DLD1 (cell line): ENCODE measurements around the gene RPL13.

ENCODE experiments used
- in situ Hi-C: cut with HindIII; loops from 2 replicates; pipeline ENCODE4 v1.10.0; 2017; ENCODE audit warnings: low sequenced_read_pairs

Gene RPL13

DNA sequence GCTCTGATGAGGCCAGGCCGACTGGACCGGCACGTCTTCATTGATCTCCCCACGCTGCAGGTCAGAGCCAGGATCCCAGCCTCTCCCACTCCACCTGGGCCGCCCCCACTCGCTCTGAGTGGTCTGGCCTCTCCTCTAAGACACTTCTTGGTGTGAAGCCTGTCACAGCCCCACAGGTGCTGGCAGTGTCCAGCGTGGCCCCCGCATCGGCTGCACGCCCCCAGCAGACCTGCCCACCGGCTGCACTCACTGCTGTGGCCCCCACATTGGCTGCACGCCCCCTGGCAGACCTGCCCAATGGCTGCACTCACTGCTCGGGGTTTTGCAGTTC, 15.8 kb upstream of the RPL13 start:
- in situ Hi-C loops: no loop called here

DNA sequence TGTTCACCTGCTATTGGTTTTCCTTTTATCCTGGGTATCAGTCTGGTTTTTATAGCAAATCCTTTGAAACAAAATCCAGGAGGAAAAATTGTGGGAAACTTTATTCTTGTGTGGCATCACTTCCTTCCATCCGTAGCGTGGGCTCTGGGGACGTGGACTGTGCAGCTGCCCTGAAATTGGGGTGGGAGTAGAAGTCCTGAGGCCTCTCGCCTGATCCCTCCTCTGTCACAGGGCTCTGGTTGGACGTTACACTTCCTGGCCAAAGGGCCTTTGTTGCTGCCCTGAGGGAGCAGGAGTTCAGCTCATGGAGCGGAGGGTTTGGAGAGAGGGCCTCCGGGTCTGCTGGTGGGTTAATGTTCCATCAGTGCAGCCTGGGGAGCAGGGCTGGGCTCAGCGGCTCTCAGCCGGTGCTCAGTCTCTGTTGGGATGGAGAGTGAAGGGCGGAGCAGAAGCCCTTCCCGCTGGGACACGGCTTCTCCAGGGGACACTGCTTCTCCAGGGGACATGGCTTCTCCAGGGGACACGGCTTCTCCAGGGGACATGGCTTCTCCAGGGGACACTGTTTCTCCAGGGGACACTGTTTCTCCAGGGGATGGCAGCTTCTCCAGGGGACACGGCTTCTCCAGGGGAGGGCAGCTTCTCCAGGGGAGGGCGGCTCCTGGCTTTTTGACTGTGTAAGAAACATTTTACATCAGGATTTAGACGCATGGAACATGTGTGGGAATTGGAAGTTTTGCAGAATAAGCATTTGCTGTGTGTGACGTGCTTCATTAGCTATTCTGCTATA, 15.2 kb upstream of the RPL13 start:
- in situ Hi-C loops: no loop called here

- in situ Hi-C loops: no loop called here
Measured at GRCh38 chr16:89545831-89546574, 14.5 kb upstream of the RPL13 start.

DNA sequence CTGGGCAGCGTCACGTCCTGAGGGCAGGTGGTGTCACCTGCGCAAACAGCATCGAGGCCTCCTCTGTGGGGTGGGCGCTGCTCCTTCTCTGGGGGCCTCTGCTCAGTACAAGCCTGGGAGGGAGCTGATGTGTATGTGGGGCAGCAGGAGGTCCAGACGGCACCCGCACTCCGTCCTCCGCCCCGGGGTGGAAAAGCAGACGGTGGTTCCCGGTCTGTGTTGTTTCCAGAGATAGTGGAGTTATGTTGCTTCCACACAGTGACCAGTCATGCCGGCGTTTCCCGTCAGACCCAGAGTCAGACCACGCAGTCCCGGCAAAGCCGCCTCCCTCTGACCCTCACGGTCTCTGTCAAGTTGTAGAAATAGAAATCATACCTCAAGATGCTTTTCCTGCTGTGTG, 13.7 kb upstream of the RPL13 start:
- in situ Hi-C loops: no loop called here

- in situ Hi-C loops: no loop called here
Measured at GRCh38 chr16:89547291-89547690, 13.2 kb upstream of the RPL13 start.

DNA sequence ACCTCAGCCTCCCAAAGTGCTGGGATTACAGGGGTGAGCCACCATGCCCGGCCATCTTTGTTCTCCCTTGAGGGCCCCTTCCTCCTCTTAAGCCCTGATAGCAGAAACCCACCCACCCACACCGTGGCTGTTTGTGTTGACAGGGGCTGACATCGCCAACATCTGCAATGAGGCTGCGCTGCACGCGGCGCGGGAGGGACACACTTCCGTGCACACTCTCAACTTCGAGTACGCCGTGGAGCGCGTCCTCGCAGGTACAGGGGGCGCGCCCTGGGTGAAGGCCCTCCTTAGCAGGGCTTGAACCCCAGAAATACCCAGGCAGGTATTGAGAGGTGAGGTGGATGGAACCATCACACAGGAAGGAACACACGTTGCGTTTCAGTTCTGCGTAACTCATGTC, 12.6 kb upstream of the RPL13 start:
- in situ Hi-C loops: no loop called here

DNA sequence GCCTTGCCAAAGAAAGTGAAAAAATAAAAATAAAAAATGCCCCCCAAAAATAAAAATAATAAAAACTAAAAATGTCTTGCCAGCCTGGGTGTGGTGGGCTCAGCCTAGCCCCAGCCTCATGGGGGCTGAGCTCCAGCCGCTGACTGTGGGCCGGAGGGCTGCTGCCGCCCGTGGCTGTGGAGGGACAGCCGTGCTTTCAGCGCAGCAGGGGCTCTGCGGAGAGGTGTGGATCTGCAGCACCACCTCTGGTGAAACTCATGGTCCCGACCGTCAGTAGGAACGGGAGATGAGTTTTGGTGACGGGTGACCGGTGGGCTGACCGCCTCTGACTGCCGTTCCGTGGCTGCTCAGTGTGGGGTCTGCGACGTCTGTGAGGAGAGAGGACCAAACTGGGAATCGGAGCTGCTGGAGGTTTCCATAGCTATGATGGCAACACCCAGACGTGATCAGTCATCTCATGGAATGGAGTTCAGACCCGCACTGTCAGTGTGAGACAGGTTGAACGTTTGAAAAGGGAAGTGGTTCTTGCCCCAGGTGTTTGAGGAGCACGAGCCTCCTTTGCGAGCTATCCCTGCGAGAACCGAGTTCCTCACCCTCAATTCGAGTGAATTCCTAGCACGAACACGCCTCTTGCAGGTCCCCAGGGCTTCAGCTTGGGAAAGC, 12.0 kb upstream of the RPL13 start:
- in situ Hi-C loops: no loop called here

DNA sequence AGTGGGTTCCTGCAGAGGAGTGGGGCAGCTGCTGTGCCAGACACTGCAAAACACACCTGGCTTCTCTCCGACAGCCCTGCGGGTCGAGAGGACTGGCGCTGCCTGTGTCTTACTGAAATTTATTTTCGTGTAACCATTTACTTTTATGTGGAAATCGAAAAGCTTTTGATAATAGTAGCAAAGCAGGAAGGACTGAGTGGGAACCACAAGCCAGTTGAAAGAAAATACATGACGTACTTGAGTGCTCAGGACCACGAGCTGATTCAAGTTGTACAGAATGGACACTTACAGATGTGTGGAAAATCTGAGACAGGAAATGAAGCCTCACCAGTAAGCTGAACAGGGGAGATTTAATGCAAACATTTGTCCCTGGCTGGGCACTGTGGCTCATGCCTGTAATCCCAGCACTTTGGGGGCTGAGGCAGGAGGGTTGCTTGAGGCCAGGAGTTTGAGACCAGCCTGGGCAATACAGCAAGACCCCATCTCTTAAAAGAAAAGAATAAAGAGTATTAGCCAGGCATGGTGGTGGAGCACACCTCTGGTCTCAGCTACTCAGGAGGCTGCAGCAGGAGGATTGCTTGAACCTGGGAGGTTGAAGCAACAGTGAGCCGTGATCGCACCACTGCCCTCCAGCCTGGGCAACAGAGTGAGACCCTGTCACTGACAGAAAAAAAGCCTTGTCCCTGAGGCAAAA, 11.3 kb upstream of the RPL13 start:
- in situ Hi-C loops: no loop called here

GRCh38 chr16:89550421-89551007, 10.0 kb upstream of the RPL13 start:
- in situ Hi-C loops: no loop called here

GRCh38 chr16:89552329-89552728, 8.2 kb upstream of the RPL13 start:
- in situ Hi-C loops: no loop called here

- in situ Hi-C loops: no loop called here
Measured at GRCh38 chr16:89552913-89553312, 7.6 kb upstream of the RPL13 start.

DNA sequence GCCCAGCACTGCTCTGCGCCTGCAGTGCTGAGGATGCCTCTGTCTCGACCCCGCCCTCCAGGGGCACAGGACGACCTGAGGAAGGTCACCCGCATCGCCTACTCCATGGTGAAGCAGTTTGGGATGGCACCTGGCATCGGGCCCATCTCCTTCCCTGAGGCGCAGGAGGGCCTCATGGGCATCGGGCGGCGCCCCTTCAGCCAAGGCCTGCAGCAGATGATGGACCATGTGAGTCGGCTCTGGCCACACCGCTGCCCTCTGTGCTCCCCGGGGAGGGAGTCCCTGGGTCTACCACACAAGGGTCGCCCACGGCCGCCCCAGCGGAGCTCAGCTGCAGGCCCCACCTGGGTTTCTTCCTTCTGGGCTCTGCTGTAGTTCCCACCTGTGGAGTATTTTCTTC, 6.7 kb upstream of the RPL13 start:
- in situ Hi-C loops: no loop called here

GRCh38 chr16:89554343-89554742, 6.1 kb upstream of the RPL13 start:
- in situ Hi-C loops: no loop called here

- in situ Hi-C loops: no loop called here
Measured at GRCh38 chr16:89555265-89555664, 5.2 kb upstream of the RPL13 start.

GRCh38 chr16:89555780-89556179, 4.7 kb upstream of the RPL13 start:
- in situ Hi-C loops: no loop called here

DNA sequence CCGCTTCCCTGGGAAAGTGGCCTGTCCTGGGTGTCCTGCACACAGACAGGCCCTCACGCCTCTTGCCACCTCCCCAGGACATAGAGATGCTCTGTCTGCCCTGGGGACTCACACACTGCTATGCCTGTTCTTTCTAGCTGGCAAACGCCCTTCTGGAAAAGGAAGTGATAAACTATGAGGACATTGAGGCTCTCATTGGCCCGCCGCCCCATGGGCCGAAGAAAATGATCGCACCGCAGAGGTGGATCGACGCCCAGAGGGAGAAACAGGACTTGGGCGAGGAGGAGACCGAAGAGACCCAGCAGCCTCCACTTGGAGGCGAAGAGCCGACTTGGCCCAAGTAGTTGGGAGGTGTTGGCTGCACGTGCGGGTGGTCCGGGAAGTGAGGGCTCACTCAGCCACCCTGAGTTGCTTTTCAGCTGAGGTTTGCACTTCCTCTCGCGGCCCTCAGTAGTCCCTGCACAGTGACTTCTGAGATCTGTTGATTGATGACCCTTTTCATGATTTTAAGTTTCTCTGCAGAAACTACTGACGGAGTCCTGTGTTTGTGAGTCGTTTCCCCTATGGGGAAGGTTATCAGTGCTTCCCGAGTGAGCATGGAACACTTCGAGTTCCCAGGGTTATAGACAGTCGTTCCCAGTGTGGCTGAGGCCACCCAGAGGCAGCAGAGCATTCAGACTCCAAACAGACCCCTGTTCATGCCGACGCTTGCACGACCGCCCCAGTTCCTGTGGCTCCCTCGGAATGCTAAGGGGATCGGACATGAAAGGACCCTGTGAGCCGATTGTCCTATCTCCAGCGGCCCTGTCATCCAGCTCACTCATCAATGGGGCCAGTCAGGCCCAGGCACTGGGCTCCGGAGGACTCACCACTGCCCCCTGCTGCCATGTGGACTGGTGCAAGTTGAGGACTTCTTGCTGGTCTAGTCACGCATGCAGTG, 3.5 kb upstream of the RPL13 start:
- in situ Hi-C loops: no loop called here

DNA sequence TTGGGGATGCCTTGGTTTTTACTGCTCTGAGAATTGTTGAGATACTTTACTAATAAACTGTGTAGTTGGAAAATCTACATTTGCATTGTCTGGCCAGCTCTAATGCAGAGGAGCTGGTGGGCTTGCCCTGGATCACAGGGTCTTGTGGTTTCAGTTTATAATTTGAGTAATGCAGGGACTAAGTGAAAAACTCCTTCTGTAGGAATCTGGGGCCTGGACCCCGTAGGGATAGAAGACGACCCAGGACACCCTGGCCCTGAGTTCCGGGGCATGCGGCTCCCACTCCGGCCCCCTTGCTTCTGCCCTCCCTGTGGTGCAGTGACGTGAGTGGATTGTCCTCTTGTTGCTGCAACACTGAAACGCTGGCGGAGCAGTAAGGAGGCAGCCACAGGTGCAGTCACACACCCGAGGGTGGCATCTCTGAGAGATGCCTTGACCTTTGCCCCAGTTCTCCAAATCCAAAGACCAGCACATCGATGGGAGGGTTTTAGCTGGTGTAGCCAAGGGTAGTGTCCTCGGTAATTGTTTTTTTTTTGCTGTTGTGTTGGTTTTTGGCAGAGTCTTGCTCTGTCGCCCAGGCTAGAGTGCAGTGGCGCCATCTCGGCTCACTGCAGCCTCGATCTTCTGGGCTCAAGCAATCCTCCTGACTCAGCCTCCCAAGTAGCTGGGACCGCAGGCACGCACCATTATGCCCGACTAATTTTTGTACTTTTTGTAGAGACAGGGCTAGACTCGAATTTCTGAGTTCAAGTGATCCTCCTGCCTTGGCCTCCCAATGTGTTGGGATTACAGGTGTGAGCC, 2.6 kb upstream of the RPL13 start:
- in situ Hi-C loops: no loop called here

GRCh38 chr16:89561142-89561883, 831 bp downstream of the RPL13 start:
- in situ Hi-C loops: no loop called here
